PC-9 (cell line): ENCODE results near the gene GPM6B. TPM values are rescaled to one million over a fixed set of nuclear protein-coding genes. Genes with fewer than 3 reads are reported as not detected.

Experiments used
- BruUV-seq: library from RNA; stranded (reverse); fragments of 400-500 nt; replicated peaks from 2 replicates; lab custom pipeline; 2021; lab: Mats Ljungman, UMichigan
- CTCF ChIA-PET: fragments of 300-600 bp; sonication (Branson Sonifier 250); formaldehyde crosslinking; loops from one replicate; lab custom pipeline; 2022; ENCODE audit warnings: antibody characterized with exemption; lab: Charles Lee
- POLR2A ChIA-PET: fragments of 300-600 bp; sonication (Branson Sonifier 250); formaldehyde crosslinking; loops from one replicate; lab custom pipeline; 2022; ENCODE audit warnings: antibody characterized with exemption; ENCODE audit not compliant: unreplicated experiment; lab: Charles Lee
- DNase-seq, 2 experiments: peaks; one replicate each; pipeline versions ENCODE4 v3.0.0 to v3.0.0-alpha.2; 2015 to 2022; ENCODE audit warnings: mixed read lengths in 1 of 2
- H2AFZ ChIP-seq: fragments of 200-600 bp; sonication (generic); 2 replicates; pipeline ENCODE4 v1.8.1; 2017; ENCODE audit warnings: antibody characterized with exemption
- H3F3A ChIP-seq: fragments of 200-600 bp; sonication (generic); 2 replicates; pipeline ENCODE4 v1.8.1; 2017; ENCODE audit warnings: antibody characterized with exemption, mild to moderate bottlenecking, low read depth; ENCODE audit not compliant: insufficient read depth
- H3K27ac ChIP-seq: fragments of 200-600 bp; sonication (generic); 2 replicates; pipeline ENCODE4 v1.6.1; 2016; ENCODE audit warnings: mixed run types
- H3K27me3 ChIP-seq: fragments of 200-600 bp; sonication (generic); 2 replicates; pipeline ENCODE4 v1.6.1; 2016; ENCODE audit warnings: low read depth, mixed run types; ENCODE audit not compliant: insufficient read depth
- H3K36me3 ChIP-seq: fragments of 200-600 bp; sonication (generic); 2 replicates; pipeline ENCODE4 v1.6.1; 2016; ENCODE audit warnings: low read depth, mixed run types
- H3K4me1 ChIP-seq: fragments of 200-600 bp; sonication (generic); replicated peaks from 2 replicates; pipeline ENCODE4 v1.6.1; 2016; ENCODE audit warnings: mixed run types; ENCODE audit not compliant: insufficient read depth
- H3K4me2 ChIP-seq: fragments of 200-600 bp; sonication (generic); 2 replicates; pipeline ENCODE4 v1.6.1; 2017; ENCODE audit warnings: mixed run types
- H3K4me3 ChIP-seq: fragments of 200-600 bp; sonication (generic); 2 replicates; pipeline ENCODE4 v1.6.1; 2016; ENCODE audit warnings: mixed run types
- H3K79me2 ChIP-seq: fragments of 200-600 bp; sonication (generic); 2 replicates; pipeline ENCODE4 v1.6.1; 2017; ENCODE audit warnings: low read depth, mixed run types
- H3K9me2 ChIP-seq: fragments of 200-600 bp; sonication (generic); 2 replicates; pipeline ENCODE4 v1.8.1; 2017; ENCODE audit warnings: mild to moderate bottlenecking; ENCODE audit not compliant: insufficient read depth
- H3K9me3 ChIP-seq: fragments of 200-600 bp; sonication (generic); 2 replicates; pipeline ENCODE4 v1.8.1; 2016; ENCODE audit warnings: low read depth; ENCODE audit not compliant: insufficient read depth
- H4K20me1 ChIP-seq: fragments of 200-600 bp; sonication (generic); 2 replicates; pipeline ENCODE4 v1.8.1; 2017; ENCODE audit not compliant: insufficient read depth
- CTCF ChIP-seq: fragments of 200-600 bp; sonication (generic); conservative IDR thresholded peaks from 2 replicates; pipeline ENCODE4 v1.6.1; 2017; ENCODE audit warnings: mixed run types, antibody characterized with exemption, mild to moderate bottlenecking, moderate library complexity
- EZH2 ChIP-seq: fragments of 200-600 bp; sonication (generic); IDR thresholded peaks from 2 replicates; pipeline ENCODE4 v1.8.0; 2017; ENCODE audit warnings: antibody characterized with exemption, low read depth
- intact Hi-C: fragments of 100-400 bp; cut with micrococcal nuclease; formaldehyde crosslinking; loops from one replicate; pipeline ENCODE4 v1.10.0; 2022; ENCODE audit not compliant: unreplicated experiment
- total RNA-seq: library from RNA; stranded (reverse); gene quantifications from 2 replicates; pipeline ENCODE4 v1.2.3, GENCODE V29; 2021

GPM6B gene
- total RNA-seq, 1 experiment from 2014 or later = not detected

GRCh38 chrX:13742397-13743176, 74.3 kb downstream of the GPM6B start:
- H3K4me2 ChIP-seq = no peak overlapping the region
- DNase-seq = no peak
- H4K20me1 ChIP-seq = no peaks in the 10 kb centered on the region
- ChIA-PET CTCF (no interaction called here), POLR2A (no interaction called here)
- H2AFZ ChIP-seq = no peak overlapping the region
- peaks cover 7% of the 10 kb centered on the region; the same call in 1 of the 2 replicates for H3K36me3 ChIP-seq
- no peak overlapping the region for H3K27ac ChIP-seq
- no peaks in the 10 kb centered on the region for H3K27me3 ChIP-seq
- H3F3A ChIP-seq = no peaks in the 10 kb centered on the region
- BruUV-seq = no TSS peak
- TF ChIP-seq CTCF (no peak), EZH2 (no peak)
- intact Hi-C loops = no loop called here
- H3K9me3 ChIP-seq = no peaks in the 10 kb centered on the region
- H3K4me1 ChIP-seq = no peaks in the 10 kb centered on the region; the same call in 1 of the 2 replicates
- 0 out of 2 replicates have a peak, but pooled peaks cover 3% of the 10 kb centered on the region for H3K79me2 ChIP-seq
- H3K9me2 ChIP-seq = no peaks in the 10 kb centered on the region
- H3K4me3 ChIP-seq = no peak overlapping the region

DNA sequence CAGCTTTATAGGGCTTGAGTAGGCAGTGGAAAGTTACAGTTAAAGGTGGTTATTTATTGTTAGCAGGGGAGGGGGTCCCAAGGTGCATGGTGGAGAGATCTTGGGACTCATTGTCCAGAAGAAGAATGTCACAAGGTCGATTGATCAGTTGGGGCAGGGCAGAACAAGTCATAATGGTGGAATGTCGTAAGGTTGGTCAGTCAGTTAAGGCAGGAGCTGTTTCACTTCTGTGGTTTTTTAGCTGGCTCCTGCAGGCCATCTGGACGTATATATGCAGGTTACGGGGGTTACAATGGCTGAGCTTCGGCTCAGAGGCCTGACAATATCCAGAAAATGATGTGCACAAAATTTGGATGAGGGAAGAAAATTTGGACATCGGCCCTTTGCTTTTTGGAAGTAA, 75.2 kb downstream of the GPM6B start:
- Histone ChIP-seq H3K4me3 (no peak overlapping the region), H3K79me2 (peaks cover 9% of the 10 kb centered on the region; the same call in 1 of the 2 replicates), H3F3A (no peaks in the 10 kb centered on the region), H4K20me1 (no peaks in the 10 kb centered on the region), H3K4me2 (no peak overlapping the region), H3K27ac (no peak overlapping the region), H3K4me1 (no peaks in the 10 kb centered on the region; the same call in 1 of the 2 replicates), H3K27me3 (no peaks in the 10 kb centered on the region), H3K9me2 (no peaks in the 10 kb centered on the region), H2AFZ (no peak overlapping the region), H3K9me3 (no peaks in the 10 kb centered on the region), H3K36me3 (peaks cover 9% of the 10 kb centered on the region; the same call in 1 of the 2 replicates)
- ChIA-PET CTCF (no interaction called here), POLR2A (no interaction called here)
- no TSS peak for BruUV-seq
- no peak for TF ChIP-seq EZH2
- TF ChIP-seq CTCF = no peak
- intact Hi-C loops = no loop called here
- no peak for DNase-seq

GRCh38 chrX:13734278-13735172, 82.4 kb downstream of the GPM6B start, which contains the start of the genes OFD1 and TRAPPC2:
Gene OFD1 (plus strand): TSS chrX:13734748. CDS start chrX:13735072, 324 bp downstream.
Gene TRAPPC2 (minus strand): TSS chrX:13734620. CDS start chrX:13719963, 14,657 bp downstream.
- H4K20me1 ChIP-seq = no peaks in the 10 kb centered on the region
- ChIA-PET CTCF (interaction anchor here (0.7 to 0.8 kb wide), 2 partner anchors 72 to 228 kb away, joined by 3 read pairs; no protein-coding TSS in a partner anchor), POLR2A (interaction anchor here (0.5 to 1.4 kb wide), 11 partner anchors 12 to 1122 kb away, joined by 3 to 18 read pairs (median 6); partner anchors contain the start of gene PRPS2)
- no peaks in the 10 kb centered on the region for H3K9me2 ChIP-seq
- intact Hi-C loops = loop anchor here (1.0 to 2.0 kb wide), 3 partner anchors 42 to 76 kb away; no protein-coding TSS in a partner anchor
- peaks cover 7% of the 10 kb centered on the region; the same call in 1 of the 2 replicates for H3K36me3 ChIP-seq
- peak within 1 kb of the TSS; percentile 97 for H3K4me2 ChIP-seq
- TF ChIP-seq CTCF (no peak), EZH2 (no peak)
- no TSS peak for BruUV-seq
- H3K4me1 ChIP-seq = peaks cover 15% of the 10 kb centered on the region; the same call in 1 of the 2 replicates
- H2AFZ ChIP-seq = peak within 1 kb of the TSS; percentile 92
- peak within 1 kb of the TSS; percentile 99 for H3K4me3 ChIP-seq
- DNase-seq = peak; percentile 88 to 95
- peaks cover 11% of the 10 kb centered on the region; the same call in 1 of the 2 replicates for H3F3A ChIP-seq
- H3K27ac ChIP-seq = peak within 1 kb of the TSS; percentile 96
- H3K79me2 ChIP-seq = peaks cover 72% of the 10 kb centered on the region
- H3K27me3 ChIP-seq = no peaks in the 10 kb centered on the region
- no peaks in the 10 kb centered on the region for H3K9me3 ChIP-seq
